ENCODE results near the gene HGS. TPM values are rescaled to one million over a fixed set of nuclear protein-coding genes. Genes with fewer than 3 reads are reported as not detected.

Gene HGS
- total RNA-seq, 2 experiments from 2014 or later = 118 to 127 TPM

- no peak overlapping the region for H3K4me3 ChIP-seq (ENCODE audit: low read length)
- H3K36me3 ChIP-seq (ENCODE audit: insufficient read depth, low read length) = no peaks in the 10 kb centered on the region
- Mint-ChIP-seq H3K27ac (no peak overlapping the region), H3K4me3 (peak overlapping the region; percentile 90), H3K4me1 (ENCODE audit: low read depth) (peaks cover 27% of the 10 kb centered on the region), H3K9me3 (no peaks in the 10 kb centered on the region), H3K27me3 (no peaks in the 10 kb centered on the region), H3K36me3 (ENCODE audit: low read depth) (no peaks in the 10 kb centered on the region)
- ATAC-seq (ENCODE audit: poor library complexity) (no peak), DNase-seq (peak in 2 of 14 experiments; percentile 31 to 42)
- POLR2A ChIA-PET = no interaction called here
- no peaks in the 10 kb centered on the region for H3K27me3 ChIP-seq (ENCODE audit: control insufficient read depth in 1 of 2, insufficient read depth in 2 of 2, low read length in 2 of 2)
- intact Hi-C loops (cut with DNase I, micrococcal nuclease) = loop anchor here in 1 of 2 experiments (2.0 kb wide), 1 partner anchor 147 kb away; the partner anchor contains the start of gene P4HB
- CTCF ChIA-PET = no interaction called here
- no peaks in the 10 kb centered on the region for H3K9me3 ChIP-seq (ENCODE audit: control insufficient read depth in 1 of 2, insufficient read depth in 1 of 2, low read length in 2 of 2)
- H3K4me1 ChIP-seq (ENCODE audit: insufficient read depth, low read length) = peaks cover 31% of the 10 kb centered on the region
- TF ChIP-seq CTCF (IDR thresholded peaks at IDR 0.05) = no peak
- no peak overlapping the region for H3K27ac ChIP-seq (ENCODE audit: low read depth in 1 of 2, low read length in 2 of 2)
Observed at GRCh38 chr17:81713556-81714411, 30.0 kb downstream of the HGS start.

GRCh38 chr17:81714412-81715106, 30.7 kb downstream of the HGS start:
- DNase-seq (peak in 1 of 14 experiments; percentile 32), ATAC-seq (ENCODE audit: poor library complexity) (no peak)
- Histone ChIP-seq H3K9me3 (ENCODE audit: control insufficient read depth in 1 of 2, insufficient read depth in 1 of 2, low read length in 2 of 2) (no peaks in the 10 kb centered on the region), H3K4me3 (ENCODE audit: low read length) (no peak overlapping the region), H3K27ac (ENCODE audit: low read depth in 1 of 2, low read length in 2 of 2) (no peak overlapping the region), H3K36me3 (ENCODE audit: insufficient read depth, low read length) (no peaks in the 10 kb centered on the region), H3K27me3 (ENCODE audit: control insufficient read depth in 1 of 2, insufficient read depth in 2 of 2, low read length in 2 of 2) (no peaks in the 10 kb centered on the region), H3K4me1 (ENCODE audit: insufficient read depth, low read length) (peaks cover 31% of the 10 kb centered on the region)
- no peak for TF ChIP-seq CTCF (IDR thresholded peaks at IDR 0.05)
- Mint-ChIP-seq H3K27me3 (no peaks in the 10 kb centered on the region), H3K9me3 (no peaks in the 10 kb centered on the region), H3K4me1 (ENCODE audit: low read depth) (peaks cover 24% of the 10 kb centered on the region), H3K4me3 (no peak overlapping the region), H3K36me3 (ENCODE audit: low read depth) (no peaks in the 10 kb centered on the region), H3K27ac (no peak overlapping the region)
- ChIA-PET POLR2A (no interaction called here), CTCF (interaction anchor here (0.6 kb wide), 1 partner anchor 168 kb away, joined by 3 read pairs; no protein-coding TSS in a partner anchor)
- intact Hi-C loops (cut with DNase I, micrococcal nuclease) = no loop called here

- no peaks in the 10 kb centered on the region for H3K9me3 ChIP-seq (ENCODE audit: control insufficient read depth in 1 of 2, insufficient read depth in 1 of 2, low read length in 2 of 2)
- Mint-ChIP-seq H3K4me1 (ENCODE audit: low read depth) (peaks cover 18% of the 10 kb centered on the region), H3K36me3 (ENCODE audit: low read depth) (no peaks in the 10 kb centered on the region), H3K9me3 (no peaks in the 10 kb centered on the region), H3K4me3 (no peak overlapping the region), H3K27me3 (no peaks in the 10 kb centered on the region), H3K27ac (no peak overlapping the region)
- no peaks in the 10 kb centered on the region for H3K27me3 ChIP-seq (ENCODE audit: control insufficient read depth in 1 of 2, insufficient read depth in 2 of 2, low read length in 2 of 2)
- no peaks in the 10 kb centered on the region for H3K36me3 ChIP-seq (ENCODE audit: insufficient read depth, low read length)
- TF ChIP-seq CTCF (IDR thresholded peaks at IDR 0.05) = no peak
- ATAC-seq (ENCODE audit: poor library complexity) (no peak), DNase-seq (peak in 2 of 14 experiments; percentile 32 to 37)
- intact Hi-C loops (cut with DNase I, micrococcal nuclease) = no loop called here
- peaks cover 26% of the 10 kb centered on the region for H3K4me1 ChIP-seq (ENCODE audit: insufficient read depth, low read length)
- ChIA-PET POLR2A (no interaction called here), CTCF (no interaction called here)
- H3K27ac ChIP-seq (ENCODE audit: low read depth in 1 of 2, low read length in 2 of 2) = no peak overlapping the region
- H3K4me3 ChIP-seq (ENCODE audit: low read length) = no peak overlapping the region
Observed at GRCh38 chr17:81715107-81715871, 31.5 kb downstream of the HGS start.

All from CD4-positive, alpha-beta T cell (primary cell).